COLO829 (cell line): ENCODE data around the gene PPFIA1.
"Not testable (repeated sequence)": the region's sequence is repeated elsewhere in the genome, so short reads cannot be mapped to it uniquely, and the experiment has no call there.

ENCODE experiments used
- DNase-seq: peaks from one replicate; pipeline ENCODE4 v3.0.0; 2012; ENCODE audit warnings: low spot score

The PPFIA1 gene

DNA sequence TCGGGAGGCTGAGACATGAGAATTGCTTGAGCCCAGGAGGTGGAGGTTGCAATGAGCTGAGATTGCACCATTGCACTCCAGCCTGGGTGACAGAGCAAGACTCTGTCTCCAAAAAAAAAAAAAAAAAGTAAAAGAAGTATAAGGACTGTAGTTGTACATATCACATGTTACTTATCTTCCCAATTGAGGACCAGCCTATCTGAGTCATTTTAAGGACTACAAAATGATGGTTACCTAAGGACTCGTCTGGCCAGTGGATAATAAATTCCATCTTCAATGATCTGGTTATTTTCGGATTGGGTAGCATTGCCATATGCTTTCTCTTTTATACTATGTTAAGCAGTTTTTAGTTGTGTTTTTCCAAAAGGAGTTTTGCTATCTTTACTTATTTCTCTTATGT, 55.3 kb downstream of the PPFIA1 start:
- DNase-seq = no peak

DNA sequence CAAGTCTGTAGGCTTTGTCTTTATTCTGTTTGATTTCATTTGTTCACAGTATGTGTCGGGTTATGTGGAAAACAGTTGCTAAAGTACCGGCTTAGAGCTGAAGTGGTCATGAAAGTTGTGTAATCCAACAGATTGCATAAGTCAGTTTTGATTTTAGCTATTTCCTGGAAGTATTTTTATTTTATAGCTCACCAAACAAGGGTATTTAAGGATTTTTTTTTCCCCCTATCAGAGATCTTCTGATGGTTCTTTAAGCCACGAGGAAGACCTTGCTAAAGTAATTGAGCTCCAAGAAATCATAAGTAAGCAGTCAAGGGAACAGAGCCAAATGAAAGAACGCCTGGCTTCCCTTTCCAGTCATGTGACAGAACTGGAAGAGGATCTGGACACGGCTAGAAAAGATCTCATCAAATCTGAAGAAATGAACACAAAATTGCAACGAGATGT, 55.9 kb downstream of the PPFIA1 start:
- DNase-seq = no peak

DNA sequence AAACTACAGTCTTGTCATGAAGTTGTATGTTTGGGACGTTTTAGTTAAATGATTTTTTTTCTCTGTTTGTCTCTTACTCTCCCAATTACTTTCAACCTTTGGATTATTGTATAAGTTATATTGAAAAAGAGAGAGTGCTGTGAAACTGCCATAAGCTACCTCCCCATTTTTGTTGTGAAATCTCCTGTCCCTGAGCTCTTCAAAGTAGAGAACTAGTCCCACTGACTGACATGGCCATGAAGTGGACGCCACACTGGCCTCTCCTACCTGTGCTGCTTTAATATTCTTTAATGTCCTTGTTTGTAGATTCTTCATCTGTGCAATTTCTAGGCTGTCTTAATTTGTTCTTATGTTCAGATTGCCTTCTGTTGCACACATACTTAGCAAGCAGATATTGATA, 56.3 kb downstream of the PPFIA1 start:
- no peak for DNase-seq

DNA sequence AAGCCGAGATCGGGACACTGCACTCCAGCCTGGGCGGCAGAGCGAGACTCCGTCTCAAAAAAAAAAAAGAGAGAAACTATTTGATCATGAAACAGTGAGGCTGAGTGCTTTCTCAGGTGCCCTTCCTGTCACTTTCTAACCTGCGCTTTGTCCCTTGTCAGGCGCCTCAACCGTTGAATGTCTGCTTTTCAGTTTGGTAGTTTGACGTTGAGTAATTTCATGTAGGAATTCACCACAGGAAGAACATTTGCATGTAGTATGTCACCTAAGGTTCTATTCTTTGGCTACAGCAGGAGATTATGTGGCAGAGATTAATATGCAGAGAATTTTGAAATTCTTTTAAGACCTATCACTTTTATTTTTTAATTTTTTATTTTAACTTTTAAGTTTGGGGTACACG, 57.2 kb downstream of the PPFIA1 start:
- no peak for DNase-seq

DNA sequence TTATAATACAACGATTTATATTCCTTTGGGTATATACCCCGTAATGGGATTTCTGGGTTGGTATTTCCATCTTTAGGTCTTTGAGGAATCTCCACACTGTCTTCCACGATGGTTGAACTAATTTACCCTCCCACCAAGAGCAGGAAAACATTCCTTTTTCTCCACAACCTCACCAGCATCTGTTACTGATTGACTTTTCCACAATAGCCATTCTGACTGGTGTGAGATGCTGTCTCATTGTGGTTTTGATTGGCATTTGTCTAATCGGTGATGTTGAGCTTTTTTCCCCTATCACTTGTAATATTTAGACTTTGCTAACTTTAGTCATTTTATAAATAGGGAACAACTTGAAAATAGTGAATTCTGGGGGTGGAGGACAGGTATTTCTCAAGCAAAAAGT, 58.1 kb downstream of the PPFIA1 start:
- DNase-seq = no peak

DNA sequence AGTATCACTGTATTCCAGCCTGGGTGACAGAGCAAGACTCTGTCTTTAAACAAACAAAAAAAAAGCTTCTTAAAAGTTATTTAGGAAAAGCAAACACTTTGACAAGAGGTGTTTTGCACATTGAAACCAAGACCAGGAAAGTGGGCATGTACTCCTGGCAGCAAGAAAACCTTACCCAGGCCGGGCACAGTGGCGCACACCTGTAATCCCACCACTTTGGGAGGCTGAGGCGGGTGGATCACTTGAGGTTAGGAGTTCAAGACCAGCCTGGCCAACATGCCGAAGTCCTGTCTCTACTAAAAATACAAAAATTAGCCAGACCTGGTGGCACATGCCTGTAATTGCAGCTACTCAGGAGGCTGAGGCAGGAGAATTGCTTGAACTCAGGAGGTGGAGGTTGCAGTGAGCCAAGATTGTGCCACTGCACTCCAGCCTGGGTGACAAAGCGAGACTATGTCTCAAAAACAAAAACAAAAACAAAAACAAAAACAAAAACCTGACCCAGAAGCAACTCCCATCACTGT, 60.9 kb downstream of the PPFIA1 start:
- DNase-seq = not testable (repeated sequence)

DNA sequence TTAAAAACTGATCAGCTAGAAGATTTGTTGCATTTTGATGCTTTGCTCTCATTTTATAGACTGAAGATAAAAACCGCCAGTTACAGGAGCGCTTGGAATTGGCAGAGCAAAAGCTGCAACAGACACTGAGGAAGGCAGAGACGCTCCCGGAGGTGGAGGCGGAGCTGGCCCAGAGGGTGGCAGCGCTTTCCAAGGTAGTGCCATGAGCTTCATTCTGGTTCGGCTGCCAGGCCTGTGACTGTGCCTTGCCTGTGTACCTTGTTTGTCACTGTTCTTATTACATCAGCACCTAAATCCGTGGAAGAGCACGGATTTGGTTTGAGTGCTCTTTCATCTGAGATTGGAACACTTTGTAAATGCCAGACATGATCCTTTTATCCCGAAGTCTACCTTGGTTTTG, 61.4 kb downstream of the PPFIA1 start:
- no peak for DNase-seq

DNA sequence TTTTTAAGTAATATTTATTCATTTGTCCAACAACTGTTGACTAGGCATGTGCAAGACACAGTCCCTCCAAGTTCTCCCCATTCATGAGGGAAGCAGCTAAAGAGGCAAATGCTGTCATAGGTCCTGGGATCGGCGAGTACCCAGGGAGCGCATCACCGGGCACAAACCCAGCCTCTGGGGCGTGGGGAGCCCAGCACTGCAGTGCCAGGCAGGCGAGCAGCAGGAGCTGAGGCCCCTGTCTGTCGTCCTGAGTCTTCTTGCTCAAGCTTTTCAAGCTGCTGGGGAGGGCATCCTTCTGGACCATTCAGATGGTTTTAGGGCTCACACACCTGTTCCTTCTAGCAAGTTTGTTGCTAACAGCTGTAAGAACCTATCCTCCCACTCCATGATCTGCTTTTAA, 62.1 kb downstream of the PPFIA1 start:
- DNase-seq = no peak

DNA sequence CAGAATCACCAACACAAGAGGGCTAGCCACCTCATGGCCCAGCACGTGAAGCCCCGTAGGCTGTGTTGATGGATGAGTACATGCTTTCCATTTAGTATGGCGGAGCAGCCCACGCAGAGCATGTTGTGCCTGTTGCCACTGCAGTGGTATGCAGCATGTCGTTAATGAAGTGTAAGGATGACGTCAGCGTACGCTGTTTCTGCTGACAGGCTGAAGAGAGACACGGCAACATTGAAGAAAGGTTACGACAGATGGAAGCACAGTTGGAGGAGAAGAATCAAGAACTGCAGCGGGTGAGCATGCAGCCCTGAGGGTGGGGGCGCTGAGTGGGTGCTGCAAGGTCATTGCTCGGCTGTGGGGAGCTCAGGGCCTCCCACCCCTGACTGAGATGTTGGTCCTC, 62.8 kb downstream of the PPFIA1 start:
- DNase-seq = no peak

DNA sequence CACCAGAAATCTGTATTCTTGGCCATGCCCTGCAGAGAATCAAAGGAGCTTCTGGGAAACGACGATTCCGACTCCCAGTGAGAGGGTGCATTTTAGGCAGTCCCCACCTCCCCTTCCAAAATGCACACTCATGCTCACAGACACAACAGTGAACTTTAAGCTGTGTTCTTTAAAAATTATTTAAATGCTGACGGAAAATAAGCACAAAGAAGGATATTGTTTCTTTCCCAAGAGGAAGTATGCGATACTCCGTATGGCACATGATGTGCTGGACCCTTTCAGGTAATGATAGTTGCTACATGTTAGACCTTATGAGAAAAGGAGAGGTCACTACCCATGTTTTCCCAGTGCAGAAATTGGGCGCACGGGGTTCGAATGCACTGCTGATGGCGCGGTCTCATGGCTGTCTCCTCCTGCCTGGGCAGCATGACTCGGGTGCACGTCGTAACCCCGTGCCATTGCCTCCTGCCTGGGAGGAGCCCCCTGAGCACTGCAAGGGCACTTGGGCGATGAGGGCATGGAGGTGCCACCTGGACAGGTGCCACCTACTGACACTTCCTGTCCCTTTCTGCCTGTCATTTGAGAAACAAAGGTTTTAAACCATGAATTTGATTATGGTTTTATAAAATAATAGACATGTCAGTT, 64.0 kb downstream of the PPFIA1 start:
- DNase-seq = peak; percentile 58

DNA sequence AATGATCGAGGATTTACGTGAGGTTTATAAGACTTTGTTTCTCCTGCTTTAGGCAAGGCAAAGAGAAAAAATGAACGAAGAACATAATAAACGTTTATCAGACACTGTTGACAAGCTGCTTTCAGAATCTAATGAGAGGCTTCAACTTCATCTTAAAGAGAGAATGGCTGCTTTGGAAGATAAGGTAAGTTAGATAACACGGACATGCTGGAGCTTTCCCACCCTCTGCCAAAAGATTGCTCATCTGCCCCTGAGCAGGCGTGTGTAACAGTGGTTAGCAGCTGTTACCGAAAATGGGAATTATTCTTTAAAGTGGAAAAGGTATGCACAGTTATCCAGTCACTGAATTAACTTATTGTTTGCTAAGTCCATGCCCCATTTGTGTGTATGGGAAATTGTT, 65.0 kb downstream of the PPFIA1 start:
- no peak for DNase-seq

DNA sequence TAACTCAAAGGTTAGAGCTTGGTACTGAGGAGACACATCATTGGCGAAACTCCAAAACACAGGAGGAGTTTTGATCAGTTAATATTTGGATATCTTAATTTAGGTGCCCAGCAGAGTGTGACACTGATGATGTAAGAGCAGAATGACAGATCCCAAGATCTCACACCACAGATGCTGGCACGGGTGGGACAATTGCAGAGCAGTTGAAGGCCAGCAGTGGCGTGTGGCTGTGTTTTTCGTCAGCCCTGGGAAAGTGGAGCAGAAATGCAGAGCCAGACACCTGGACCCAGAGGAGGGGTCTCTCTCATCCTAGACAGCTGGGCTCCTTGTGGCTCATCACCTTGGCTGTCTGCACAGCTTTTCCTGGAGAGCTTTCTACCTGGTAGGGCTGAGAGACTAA, 68.1 kb downstream of the PPFIA1 start:
- DNase-seq = no peak

DNA sequence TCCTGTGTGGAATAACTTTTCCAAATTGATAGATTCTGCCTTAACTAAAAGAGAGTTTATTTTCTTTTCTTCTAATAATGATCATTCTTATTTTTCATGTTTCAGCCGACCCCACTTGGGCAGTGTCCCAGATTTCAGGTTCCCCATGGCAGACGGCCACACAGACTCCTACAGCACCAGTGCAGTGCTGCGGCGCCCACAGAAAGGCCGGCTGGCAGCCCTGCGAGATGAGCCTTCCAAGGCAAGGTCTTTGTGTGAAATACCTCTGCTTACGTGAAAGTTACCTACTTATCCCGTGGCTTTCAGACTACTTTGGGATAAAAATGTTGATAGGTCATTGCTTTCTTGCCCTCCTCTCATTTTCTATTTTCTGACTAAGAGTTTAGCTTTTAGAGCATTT, 68.6 kb downstream of the PPFIA1 start:
- DNase-seq = no peak

DNA sequence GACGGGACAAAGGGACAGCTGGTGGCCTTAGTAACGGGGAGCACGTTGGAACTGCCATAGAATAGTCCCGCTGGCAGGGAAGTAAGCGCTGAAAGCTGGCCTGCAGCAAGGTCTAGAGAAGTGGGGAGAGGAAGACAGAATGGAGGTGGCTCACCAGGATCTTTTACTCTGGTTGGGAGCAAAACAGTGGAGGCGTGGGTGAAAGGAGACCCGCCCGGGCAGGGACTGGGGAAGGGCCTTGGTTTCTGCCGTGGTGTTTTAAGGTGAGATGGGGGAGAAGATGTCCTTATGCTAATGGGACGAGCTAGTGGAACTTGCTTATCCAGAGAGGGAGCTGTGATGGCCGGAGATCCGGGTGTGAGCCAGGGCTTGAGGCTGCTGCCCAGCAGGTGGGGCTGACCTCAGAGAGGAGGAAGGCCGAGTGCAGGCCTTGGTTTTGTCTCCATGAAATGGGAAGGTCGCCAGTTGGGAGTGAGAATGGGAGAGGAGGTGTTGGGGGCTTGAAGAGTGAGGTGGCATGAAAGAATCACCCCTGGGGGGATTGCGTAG, 71.5 kb downstream of the PPFIA1 start:
- DNase-seq = no peak

DNA sequence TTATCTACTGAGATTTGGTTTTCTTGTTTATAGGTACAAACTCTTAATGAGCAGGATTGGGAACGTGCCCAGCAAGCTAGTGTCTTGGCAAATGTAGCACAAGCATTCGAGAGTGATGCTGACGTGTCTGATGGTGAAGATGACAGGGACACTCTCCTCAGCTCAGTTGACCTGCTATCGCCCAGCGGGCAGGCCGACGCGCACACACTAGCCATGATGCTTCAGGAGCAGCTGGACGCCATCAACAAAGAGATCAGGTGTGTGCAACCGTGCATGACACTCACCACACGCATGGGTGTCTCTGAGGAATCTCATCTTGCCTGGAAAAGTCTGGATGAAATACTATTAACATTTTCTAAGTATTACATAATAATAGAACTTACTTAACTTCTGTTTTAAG, 73.1 kb downstream of the PPFIA1 start:
- no peak for DNase-seq

DNA sequence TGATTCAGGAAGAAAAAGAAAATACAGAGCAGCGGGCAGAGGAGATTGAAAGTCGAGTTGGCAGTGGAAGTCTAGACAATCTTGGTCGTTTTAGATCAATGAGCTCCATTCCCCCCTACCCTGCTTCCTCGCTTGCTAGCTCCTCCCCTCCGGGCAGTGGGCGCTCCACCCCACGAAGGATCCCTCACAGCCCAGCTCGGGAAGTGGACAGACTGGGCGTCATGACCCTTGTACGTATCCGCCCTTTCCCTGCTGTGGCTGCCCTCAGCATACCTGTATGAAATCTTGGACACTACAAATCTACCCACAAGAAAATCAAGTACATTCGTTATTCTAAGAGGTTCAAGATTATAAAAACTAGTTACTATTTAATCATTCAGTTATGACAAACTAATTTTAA, 77.7 kb downstream of the PPFIA1 start:
- DNase-seq = no peak

DNA sequence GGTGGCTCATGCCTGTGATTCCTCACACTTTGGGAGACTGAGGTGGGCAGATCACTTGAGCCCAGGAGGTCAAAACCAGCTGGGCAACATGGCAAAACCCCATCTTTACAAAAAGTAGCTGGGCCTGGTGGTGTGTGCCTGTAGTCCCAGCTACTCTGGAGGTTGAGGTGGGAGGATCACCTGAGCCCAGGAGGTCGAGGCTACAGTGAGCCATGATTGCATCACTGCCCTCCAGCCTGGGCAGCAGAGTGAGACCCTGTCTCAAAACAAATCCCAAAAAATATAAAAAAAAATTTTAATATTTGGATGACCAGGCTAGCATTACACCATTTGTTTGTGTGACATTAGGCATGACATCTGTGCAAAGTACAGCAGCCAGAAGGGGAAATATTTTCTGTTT, 78.1 kb downstream of the PPFIA1 start:
- no peak for DNase-seq

DNA sequence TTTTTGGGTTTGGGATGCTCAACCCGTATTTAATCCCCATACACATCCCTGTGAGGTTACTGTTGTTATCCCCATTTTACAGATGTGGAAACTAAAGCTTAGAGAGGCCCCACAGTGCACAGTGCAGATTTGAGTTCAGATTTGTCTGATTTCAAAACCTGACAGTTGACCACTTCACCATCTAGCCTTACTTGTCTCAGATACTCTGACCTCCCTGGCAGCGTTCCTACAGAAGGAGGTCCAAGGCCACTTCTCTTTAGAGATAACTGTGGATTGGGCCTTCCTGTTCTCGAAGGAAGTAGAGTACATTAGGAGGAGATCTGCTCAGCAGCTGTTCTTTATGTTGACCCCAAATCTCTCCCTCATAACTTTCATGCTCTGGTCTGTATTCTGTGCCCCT, 81.2 kb downstream of the PPFIA1 start:
- no peak for DNase-seq

DNA sequence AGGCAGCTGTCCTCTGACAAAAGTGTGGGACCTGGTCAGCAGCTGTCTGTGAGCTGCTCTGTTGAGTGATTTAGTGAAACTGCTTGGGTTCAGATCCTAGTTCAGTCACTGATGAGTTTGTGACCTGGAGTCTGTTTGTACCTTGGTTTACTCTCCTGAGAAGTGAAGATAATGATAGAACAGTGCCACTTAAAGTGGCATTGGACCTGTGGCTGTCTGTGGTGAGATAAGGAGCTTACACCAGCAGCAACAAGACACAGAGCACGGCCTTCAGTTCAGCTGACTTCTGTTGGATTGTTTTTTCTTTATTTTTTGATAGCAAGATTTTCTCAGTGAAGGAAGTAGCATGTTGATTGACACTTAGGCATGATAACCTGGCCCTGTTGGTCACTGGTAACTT, 81.6 kb downstream of the PPFIA1 start:
- DNase-seq = no peak

DNA sequence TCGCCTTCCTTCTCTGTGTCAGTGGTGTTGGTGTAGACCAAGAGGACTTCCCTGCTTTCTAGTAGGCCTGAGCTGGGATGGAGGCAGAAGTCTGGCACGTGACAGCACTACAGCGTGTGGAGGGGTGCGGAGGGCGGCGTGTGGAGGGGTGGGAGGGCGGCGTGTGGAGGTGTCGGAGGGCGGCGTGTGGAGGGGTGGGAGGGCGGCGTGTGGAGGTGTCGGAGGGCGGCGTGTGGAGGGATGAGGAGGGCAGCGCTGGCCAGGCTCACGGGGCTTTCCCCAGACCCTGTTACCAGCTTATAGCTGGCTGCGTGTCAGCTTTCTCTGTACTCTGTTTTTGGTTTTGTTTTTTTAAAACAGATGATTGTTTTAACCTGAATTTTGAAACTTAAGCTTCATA, 82.1 kb downstream of the PPFIA1 start:
- no peak for DNase-seq

DNA sequence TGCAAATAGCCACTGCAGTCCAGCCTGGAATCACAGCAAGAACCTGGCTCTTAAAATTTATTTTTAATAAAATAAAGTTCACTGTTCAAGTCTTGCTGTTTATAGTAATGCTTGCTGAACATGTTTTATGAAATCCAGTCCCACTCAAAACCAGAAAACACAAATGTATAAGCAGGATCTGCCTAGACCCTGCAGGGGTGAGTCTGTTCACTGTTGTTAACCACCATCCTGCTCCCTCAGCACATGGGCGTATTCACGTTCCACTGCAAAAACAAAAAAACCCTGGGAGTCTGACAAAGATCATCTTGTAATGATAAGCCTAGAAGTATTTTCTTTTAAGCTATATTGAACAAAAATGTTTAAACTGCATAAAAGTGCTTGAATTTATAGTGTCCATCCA, 82.8 kb downstream of the PPFIA1 start:
- DNase-seq = no peak

DNA sequence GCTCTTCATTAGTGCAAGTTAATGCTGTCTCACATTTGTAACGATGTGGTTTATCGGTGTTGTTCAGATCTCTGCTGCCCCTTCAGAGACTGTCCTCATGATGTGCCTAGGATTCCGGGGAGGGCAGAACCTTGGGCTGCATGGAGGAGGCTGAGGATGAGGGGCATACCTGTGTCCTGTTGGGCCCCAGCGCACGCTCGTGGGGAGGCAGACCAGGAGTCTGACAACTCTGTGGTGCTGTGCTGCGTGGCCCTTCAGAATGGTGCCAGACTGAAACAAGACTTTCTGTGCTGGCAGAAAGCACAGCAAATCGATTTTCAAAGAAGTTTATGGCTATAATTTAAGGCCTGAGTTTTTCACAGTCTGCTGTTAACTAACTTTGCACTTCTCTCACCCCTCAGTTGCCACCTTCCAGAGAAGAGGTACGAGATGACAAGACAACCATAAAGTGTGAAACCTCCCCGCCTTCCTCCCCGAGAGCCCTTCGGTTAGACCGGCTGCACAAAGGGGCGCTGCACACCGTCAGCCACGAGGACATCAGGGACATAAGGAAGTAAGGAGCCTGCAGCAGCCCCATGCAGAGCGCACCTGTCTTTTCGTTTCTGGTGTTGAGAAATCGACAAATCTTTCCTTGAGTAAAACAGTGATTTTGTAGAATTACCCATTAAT, 83.5 kb downstream of the PPFIA1 start:
- DNase-seq = no peak

DNA sequence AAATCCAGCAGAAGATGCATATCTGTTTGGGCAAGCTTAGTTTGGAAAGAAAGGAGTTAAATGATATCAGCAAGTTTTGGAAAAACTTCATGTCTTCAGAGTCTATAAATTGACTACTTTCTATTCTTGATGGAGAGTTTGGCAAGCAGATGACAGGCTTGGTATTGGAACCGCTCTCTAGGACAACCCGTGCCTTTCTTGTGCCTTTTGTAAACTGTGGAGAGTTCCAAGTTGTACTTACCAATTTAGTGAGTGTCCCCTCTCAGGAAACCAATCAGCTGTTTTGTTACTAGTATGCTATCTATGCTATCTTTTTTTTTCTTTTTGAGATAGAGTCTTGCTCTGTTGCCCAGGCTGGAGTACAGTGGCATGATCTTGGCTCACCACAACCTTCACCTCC, 84.1 kb downstream of the PPFIA1 start:
- no peak for DNase-seq

DNA sequence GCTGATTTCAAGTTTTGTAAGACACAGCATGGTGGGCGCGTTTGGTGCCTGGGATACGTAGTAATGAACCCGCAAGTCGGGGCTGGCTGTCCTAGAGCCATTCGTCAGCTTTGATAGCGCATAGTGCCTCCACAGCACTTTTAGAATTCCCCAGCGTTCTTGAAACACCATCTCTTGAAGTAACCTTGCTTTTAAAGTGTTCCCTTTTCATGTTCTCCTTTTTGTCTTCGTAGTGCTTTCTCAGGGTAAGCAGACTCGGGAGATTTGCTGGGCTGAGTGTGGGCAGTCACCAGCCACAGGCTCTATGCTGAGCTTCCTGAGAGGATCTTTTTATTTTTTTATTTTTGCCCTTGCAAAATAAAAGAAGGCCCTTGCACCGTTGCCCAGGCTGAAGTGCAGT, 88.3 kb downstream of the PPFIA1 start:
- DNase-seq = no peak
